SIG-M5 treated with dmso at 0.1 percent for 504 hours (cell line): ENCODE data around the gene RNF25.

ENCODE experiments used
- DNase-seq: peaks from one replicate; lab custom pipeline; 2025; ENCODE audit not compliant: unreplicated experiment; lab: John Stamatoyannopoulos, UW

Gene RNF25

DNA sequence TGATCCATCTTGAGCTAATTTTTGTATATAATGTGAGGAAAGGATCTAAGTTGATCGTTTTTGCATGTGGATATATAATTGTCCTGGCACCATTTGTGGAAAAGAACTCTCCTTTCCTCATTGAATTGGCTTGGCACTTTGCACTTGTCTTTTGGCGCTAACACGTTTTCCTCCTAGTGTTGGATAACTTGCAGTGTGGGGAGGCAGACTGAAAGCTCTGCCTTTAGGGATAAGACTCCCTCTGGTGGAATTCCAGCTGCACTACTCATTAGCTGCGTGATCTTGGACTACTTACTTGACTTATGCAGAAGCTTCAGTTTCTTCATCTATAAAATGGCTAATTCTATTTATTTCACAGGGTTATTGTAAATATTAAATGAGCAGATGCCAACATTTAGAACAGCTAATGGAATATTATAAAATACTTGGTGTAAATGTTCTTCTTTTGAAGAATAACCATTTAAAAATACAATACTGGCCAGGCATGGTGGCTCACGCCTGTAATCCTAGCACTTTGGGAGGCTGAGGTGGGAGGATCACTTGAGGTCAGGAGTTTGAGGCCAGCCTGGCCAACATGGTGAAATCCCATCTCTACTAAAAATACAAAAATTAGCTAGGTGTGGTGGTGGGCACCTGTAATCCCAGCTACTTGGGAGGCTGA, 15.7 kb upstream of the RNF25 start:
- DNase-seq, result peak; percentile 88

DNA sequence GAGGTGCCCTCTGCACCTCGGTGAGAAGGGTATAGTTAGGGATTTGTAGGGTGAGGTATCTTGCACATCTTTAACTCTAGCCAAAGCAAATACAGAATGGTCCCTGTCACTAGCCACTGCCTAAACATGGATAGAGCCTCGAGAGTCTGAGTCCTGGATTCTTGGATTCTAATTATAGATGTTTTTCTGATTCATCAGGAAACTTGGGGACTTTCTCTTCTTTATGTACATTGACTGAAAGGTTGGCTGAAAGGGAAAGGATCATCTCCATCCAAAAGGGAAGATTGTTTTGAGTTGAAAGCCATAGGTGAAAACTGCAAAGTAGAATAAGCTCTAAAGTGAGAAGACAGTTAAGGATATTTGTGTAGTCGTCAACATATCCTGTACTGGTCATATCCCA, 8.3 kb upstream of the RNF25 start:
- no peak for DNase-seq

DNA sequence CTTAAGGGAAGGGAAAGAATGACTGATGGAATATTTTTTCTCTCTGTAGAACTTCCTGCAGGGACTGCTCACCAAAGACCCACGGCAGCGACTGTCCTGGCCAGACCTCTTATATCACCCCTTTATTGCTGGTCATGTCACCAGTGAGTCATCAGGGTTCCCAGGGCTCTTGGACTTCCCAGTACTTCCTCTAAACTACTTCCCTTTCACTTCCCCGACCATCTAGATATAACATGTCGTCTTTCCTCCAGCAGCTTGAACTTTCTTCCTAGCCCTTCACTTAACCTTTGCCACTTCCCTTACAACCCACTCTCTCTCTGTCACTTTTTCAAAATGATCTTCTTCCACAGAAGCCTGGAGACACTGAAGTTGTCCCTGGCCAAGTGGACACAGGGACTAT, 7.3 kb upstream of the RNF25 start:
- peak; percentile 42 for DNase-seq

- peak; percentile 2 for DNase-seq
These were observed 627 bp downstream of the RNF25 start for GRCh38 chr2:218671097-218671653.

- no peak for DNase-seq
These were observed 7.1 kb downstream of the RNF25 start for GRCh38 chr2:218664653-218665052.

DNA sequence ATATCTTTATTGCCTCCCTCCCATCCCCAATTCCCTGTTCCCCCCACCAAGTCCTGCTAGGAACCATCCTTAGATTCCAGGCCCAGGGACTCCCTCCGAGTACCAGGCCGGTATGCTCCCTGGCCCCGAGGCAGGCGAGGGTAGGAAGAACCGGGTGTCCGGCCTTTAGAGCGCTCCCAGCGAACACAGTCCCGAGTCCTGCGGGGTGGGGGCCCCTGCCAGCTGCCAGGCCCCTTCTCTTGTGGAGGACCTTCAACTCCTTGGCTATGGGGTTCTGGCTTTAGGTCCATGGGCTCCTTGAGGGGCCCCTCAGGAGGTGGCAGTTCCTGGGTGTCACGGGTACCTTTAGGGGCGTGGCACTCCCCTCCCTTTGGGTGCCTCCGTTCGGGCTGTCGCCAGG, 7.9 kb downstream of the RNF25 start:
- no peak for DNase-seq

DNA sequence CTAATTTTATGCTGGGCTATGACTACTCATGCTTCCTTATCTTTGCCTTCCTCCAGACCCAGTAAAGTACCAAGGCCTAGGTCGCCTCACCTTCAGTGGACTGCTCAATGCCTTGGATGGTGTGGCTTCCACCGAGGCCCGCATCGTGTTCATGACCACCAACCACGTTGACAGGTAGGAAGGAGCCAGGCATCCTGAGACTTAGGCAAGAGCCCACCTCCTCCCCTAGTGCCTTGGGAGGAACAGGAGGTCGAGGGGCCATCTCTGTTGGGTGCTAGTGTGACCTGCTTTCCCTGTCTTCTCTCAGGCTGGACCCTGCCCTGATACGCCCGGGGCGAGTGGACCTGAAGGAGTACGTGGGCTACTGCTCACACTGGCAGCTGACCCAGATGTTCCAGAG, 9.0 kb downstream of the RNF25 start:
- no peak for DNase-seq

GRCh38 chr2:218662377-218662776, 9.4 kb downstream of the RNF25 start:
- no peak for DNase-seq

DNA sequence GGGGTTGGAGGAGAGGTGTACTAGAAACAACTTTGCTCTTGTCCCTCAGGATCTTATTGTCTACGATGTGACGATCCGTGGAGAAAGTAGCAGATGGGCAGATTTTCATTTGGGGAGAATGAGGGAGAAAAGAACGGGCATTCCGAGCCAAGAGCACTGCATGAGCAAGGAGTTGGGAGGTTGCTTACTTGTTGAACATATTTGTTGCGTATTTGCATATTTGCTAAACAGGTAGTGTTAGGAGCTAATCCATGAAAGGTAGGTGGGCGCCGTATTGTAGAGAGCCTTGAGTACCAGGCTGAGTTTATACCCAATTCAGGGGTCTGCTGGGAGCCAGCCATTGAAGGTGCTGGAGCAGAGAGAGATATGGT, 11.8 kb downstream of the RNF25 start:
- no peak for DNase-seq

GRCh38 chr2:218659258-218659987, 12.4 kb downstream of the RNF25 start, which contains the start of the genes BCS1L and ZNF142:
BCS1L (plus strand) TSS chr2:218659683; CDS start chr2:218660988, 1,305 bp downstream.
ZNF142 (minus strand) TSS chr2:218659623; CDS start chr2:218656429, 3,194 bp downstream.
- DNase-seq, result peak; percentile 97

- peak; percentile 56 for DNase-seq
These were observed 13.0 kb downstream of the RNF25 start for GRCh38 chr2:218658671-218659257.

- no peak for DNase-seq
These were observed 16.1 kb downstream of the RNF25 start for GRCh38 chr2:218655751-218656150.

- no peak for DNase-seq
These were observed 23.1 kb downstream of the RNF25 start for GRCh38 chr2:218648787-218649100.

DNA sequence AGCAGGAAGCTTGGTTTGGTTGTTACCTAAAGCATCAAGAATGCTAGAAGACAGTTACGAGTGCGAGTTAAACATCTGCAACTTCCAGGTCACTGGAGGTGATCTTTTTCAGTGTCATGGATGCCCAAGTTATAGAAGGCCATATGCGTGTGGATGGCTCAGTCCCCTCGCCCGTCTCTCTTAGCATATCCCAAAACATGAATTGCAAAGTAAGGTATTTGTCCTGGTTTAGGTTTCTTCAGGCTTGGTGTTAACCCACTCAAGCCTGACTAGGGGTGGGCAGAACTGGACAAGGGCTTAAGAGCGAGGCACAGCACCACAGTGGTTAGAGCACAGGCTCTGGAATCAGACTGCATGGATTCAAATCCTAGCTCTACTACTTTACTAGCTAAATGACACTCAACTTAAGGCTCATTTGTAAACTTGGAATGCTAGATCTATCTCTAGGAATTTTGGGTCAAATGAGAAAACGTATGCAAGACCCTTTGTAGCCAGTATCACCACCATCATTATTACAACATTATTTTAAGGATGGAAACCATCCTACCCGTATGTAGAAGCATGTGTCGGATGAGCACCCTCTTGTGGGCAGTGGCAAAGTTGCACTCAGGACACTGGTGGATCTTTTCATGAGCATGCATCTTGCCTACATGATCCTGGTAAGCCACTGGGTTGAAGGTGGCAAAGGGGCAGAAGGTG, 23.6 kb downstream of the RNF25 start:
- peak; percentile 78 for DNase-seq

DNA sequence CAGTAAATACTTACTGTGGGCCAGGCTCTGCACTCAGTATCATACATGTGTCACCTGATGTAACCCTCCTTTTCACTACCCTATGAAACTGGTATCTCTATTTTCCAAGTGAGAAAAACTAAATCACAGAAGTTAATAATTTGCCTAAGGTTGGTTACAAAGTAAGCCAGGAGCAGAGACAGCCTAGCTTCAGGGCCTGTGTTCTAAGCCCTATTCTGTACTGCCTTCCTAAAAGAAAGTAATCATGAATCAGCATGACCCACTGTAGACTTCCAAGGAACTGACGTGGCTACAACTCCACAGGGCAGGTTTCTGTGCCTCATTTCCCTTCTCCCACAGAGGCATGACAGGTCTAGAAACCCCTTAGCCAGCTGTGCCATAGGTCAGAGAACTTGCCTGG, 26.7 kb downstream of the RNF25 start:
- no peak for DNase-seq

DNA sequence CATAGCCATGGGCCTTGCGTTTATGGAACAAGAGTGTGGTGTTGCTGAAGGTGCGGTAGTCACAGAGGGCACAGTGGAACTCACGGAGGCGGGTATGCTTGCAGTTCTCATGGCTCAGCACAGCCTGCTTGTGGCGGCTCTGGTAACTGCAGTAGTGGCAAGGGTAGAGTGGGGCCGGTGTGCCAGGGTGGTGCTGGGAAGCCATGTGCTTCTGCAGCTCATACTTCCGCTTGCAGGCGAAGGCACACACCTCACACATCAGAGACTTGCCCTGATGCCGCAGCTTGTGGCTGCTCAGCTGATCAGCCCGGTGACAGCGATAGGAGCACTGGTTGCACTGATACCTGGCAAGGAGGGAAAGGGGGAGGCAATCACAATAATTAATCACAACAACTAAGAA, 27.1 kb downstream of the RNF25 start:
- DNase-seq, result no peak

- no peak for DNase-seq
These were observed 28.0 kb downstream of the RNF25 start for GRCh38 chr2:218643751-218644310.

- no peak for DNase-seq
These were observed 29.0 kb downstream of the RNF25 start for GRCh38 chr2:218642786-218643185.

DNA sequence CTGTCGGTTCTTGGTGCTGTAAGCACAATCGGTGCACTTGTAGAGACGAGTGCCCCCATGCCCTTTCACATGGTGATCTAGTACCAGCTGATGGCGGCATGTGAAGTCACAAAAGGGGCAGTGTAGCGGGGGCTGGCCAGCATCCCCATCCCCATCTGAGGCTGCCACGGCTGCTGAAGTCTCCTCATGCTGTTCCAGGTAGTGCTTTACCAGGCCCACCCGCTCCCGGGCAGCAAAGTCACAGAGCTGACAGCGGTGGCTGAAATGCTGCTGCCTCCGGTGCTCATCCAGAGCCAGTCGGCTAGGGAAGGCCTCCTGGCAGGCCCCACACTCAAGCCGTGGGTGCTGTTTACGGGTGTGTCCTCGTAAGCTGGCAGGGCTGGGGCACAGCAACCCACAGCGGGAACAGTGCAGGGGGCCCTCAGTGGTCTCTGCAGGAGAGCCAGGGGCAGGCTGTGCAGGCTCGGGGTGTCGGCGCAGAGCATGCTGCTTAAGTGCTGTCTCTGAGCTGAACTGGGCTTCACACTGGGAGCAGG, 29.6 kb downstream of the RNF25 start:
- DNase-seq, result no peak

DNA sequence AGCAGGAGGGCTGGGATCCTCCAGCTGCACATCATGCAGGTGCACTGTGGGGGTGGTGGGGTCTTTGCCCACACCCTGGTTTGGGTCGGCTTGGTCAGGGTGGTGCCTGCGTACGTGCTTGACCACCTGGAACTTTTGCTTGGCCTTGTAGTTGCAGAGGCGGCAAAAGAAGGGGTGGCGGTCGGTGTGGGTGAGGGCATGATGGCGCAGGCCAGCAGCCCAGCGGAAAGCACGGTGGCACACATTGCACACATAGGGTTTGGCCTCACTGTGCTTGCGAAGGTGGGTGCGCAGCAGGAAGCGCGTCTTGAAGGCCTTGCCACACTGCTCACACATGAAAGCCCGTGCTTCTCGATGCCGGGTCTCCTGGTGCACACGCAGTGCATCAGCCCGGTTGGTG, 33.4 kb downstream of the RNF25 start:
- no peak for DNase-seq

GRCh38 chr2:218635719-218636118, 36.1 kb downstream of the RNF25 start:
- no peak for DNase-seq
